A549 (cell line): ENCODE measurements around the gene GRIN2C.

Source experiments
- CTCF ChIP-seq: fragments of >200 bp; sonication (Bioruptor Twin); formaldehyde crosslinking; IDR thresholded peaks from 3 replicates; pipeline ENCODE4 v1.5.1; 2016
- ELK1 ChIP-seq: fragments of 150-350 bp; IDR thresholded peaks from 2 replicates; pipeline ENCODE4 v1.6.1; 2014; ENCODE audit warnings: low read depth, mild to moderate bottlenecking, low read length
- EP300 ChIP-seq, 2 experiments: fragments of >200 bp; sonication (Bioruptor Twin); formaldehyde crosslinking; IDR thresholded peaks; 2 replicates in 1 of 2; 3 replicates in 1 of 2; pipeline ENCODE4 v1.6.1; 2016 to 2017
- HMGXB4 ChIP-seq: fragments of 250-450 bp; sonication (Bioruptor Pico); IDR thresholded peaks from 2 replicates; pipeline ENCODE4 v1.5.0; 2021; ENCODE audit warnings: mild to moderate bottlenecking, moderate library complexity, borderline replicate concordance
- JUN ChIP-seq, 2 experiments: fragments of >200 bp; sonication (Bioruptor Twin); formaldehyde crosslinking; IDR thresholded peaks; 2 replicates in 1 of 2; 3 replicates in 1 of 2; pipeline ENCODE4 v1.6.1; 2016 to 2017
- MAX ChIP-seq: IDR thresholded peaks from 2 replicates; pipeline ENCODE4 v1.6.1; 2012
- MYC ChIP-seq: IDR thresholded peaks from 2 replicates; pipeline ENCODE4 v1.6.1; 2012; ENCODE audit warnings: mild to moderate bottlenecking, inconsistent platforms, low read length, improper control_type of control experiment, borderline replicate concordance
- NR3C1 ChIP-seq: fragments of >200 bp; sonication (Bioruptor Twin); formaldehyde crosslinking; IDR thresholded peaks from 3 replicates; pipeline ENCODE4 v1.6.1; 2017
- POLR2A ChIP-seq: IDR thresholded peaks from 2 replicates; pipeline ENCODE4 v1.6.1; 2012; ENCODE audit warnings: mild to moderate bottlenecking, low read length
- REST ChIP-seq: fragments of 200-600 bp; sonication (generic); IDR thresholded peaks from 2 replicates; pipeline ENCODE4 v1.6.1; 2016; ENCODE audit warnings: antibody characterized with exemption, mild to moderate bottlenecking, moderate library complexity
- RFX5 ChIP-seq: fragments of 450-650 bp; IDR thresholded peaks from 2 replicates; pipeline ENCODE4 v1.7.1; 2014; ENCODE audit warnings: antibody characterized with exemption, mild to moderate bottlenecking, moderate library complexity
- SREBF2 ChIP-seq: fragments of 450-650 bp; IDR thresholded peaks from 2 replicates; pipeline ENCODE4 v1.6.1; 2014; ENCODE audit warnings: mild to moderate bottlenecking, moderate library complexity
- TP53 ChIP-seq: fragments of 250-450 bp; sonication (Bioruptor Pico); IDR thresholded peaks from 2 replicates; pipeline ENCODE4 v1.5.0; 2021; ENCODE audit warnings: mild to moderate bottlenecking, moderate library complexity
- USF2 ChIP-seq: fragments of 450-650 bp; IDR thresholded peaks from 2 replicates; pipeline ENCODE4 v1.6.1; 2014; ENCODE audit warnings: antibody characterized with exemption

- TF ChIP-seq RFX5 (no peak), SREBF2 (no peak), CTCF (no peak), EP300 (IDR thresholded peaks at IDR 0.05) (no peak), ELK1 (no peak), POLR2A (no peak; the same call in 1 of the 2 replicates), REST (no peak), MAX (no peak), TP53 (CRISPR knock-in tag) (no peak), JUN (IDR thresholded peaks at IDR 0.05) (no peak), NR3C1 (no peak), MYC (no peak), USF2 (no peak), HMGXB4 (CRISPR knock-in tag) (no peak)
Measured at GRCh38 chr17:74804683-74805082, 55.0 kb downstream of the GRIN2C start.
